GM23338 (cell line): ENCODE data around the gene PLEKHO1. TPM values are rescaled to one million over a fixed set of nuclear protein-coding genes. Genes with fewer than 3 reads are reported as not detected.
A peak's percentile ranks its signal among the peaks of the same experiment; 100 is the strongest.

Source experiments
- ATAC-seq: fragments of 200-7000 bp; cut with Tn5 transposase; 3 replicates; pipeline ENCODE4 v1.9.1; 2020
- DNase-seq: peaks from one replicate; pipeline ENCODE4 v3.0.0-alpha.2; 2015; ENCODE audit warnings: low spot score
- H2AFZ ChIP-seq: fragments of 200-600 bp; sonication (generic); 2 replicates; pipeline ENCODE4 v1.8.0; 2016; ENCODE audit warnings: antibody characterized with exemption, mild to moderate bottlenecking, moderate library complexity
- H3F3A ChIP-seq: fragments of 200-600 bp; sonication (generic); replicated peaks from 2 replicates; pipeline ENCODE4 v1.8.0; 2017; ENCODE audit warnings: antibody characterized with exemption, mixed run types, low read depth
- H3K27ac ChIP-seq: fragments of 200-600 bp; sonication (generic); 2 replicates; pipeline ENCODE4 v1.6.1; 2016; ENCODE audit warnings: low read depth
- H3K27me3 ChIP-seq: fragments of 200-600 bp; sonication (generic); 2 replicates; pipeline ENCODE4 v1.8.0; 2016; ENCODE audit warnings: mild to moderate bottlenecking, mixed run types, moderate library complexity; ENCODE audit not compliant: insufficient read depth
- H3K36me3 ChIP-seq: fragments of 200-600 bp; sonication (generic); 2 replicates; pipeline ENCODE4 v1.8.0; 2016; ENCODE audit warnings: mild to moderate bottlenecking; ENCODE audit not compliant: insufficient read depth
- H3K4me1 ChIP-seq: fragments of 200-600 bp; sonication (generic); 2 replicates; pipeline ENCODE4 v1.8.0; 2016; ENCODE audit warnings: mild to moderate bottlenecking, moderate library complexity; ENCODE audit not compliant: insufficient read depth
- H3K4me2 ChIP-seq: fragments of 200-600 bp; sonication (generic); 2 replicates; pipeline ENCODE4 v1.7.1; 2017; ENCODE audit warnings: mixed run types
- H3K4me3 ChIP-seq: fragments of 200-600 bp; sonication (generic); 2 replicates; pipeline ENCODE4 v1.6.1; 2016; ENCODE audit warnings: mixed run types
- H3K79me2 ChIP-seq: fragments of 200-600 bp; sonication (generic); replicated peaks from 2 replicates; pipeline ENCODE4 v1.8.0; 2017; ENCODE audit warnings: mild to moderate bottlenecking; ENCODE audit not compliant: insufficient read depth
- H3K9me2 ChIP-seq: fragments of 200-600 bp; sonication (generic); 2 replicates; pipeline ENCODE4 v1.8.0; 2017; ENCODE audit not compliant: insufficient read depth
- H4K20me1 ChIP-seq: fragments of 200-600 bp; sonication (generic); replicated peaks from 2 replicates; pipeline ENCODE4 v1.8.0; 2017; ENCODE audit warnings: mild to moderate bottlenecking; ENCODE audit not compliant: insufficient read depth
- H3K27ac Mint-ChIP-seq: 2 replicates; pipeline ENCODE4 v1.8.0; 2020; ENCODE audit warnings: inconsistent platforms, mild to moderate bottlenecking, moderate library complexity, mixed read lengths
- H3K27me3 Mint-ChIP-seq: 3 replicates; pipeline ENCODE4 v1.8.0; 2022; ENCODE audit warnings: low read depth, mild to moderate bottlenecking, moderate library complexity, mixed read lengths, inconsistent platforms; ENCODE audit not compliant: insufficient read depth, poor library complexity
- H3K36me3 Mint-ChIP-seq: 3 replicates; pipeline ENCODE4 v1.8.0; 2021; ENCODE audit warnings: low read depth, mild to moderate bottlenecking, inconsistent platforms, moderate library complexity, mixed read lengths
- H3K4me1 Mint-ChIP-seq: 3 replicates; pipeline ENCODE4 v1.8.0; 2020; ENCODE audit warnings: mild to moderate bottlenecking, inconsistent platforms, mixed read lengths
- H3K4me3 Mint-ChIP-seq: 3 replicates; pipeline ENCODE4 v1.8.0; 2021; ENCODE audit warnings: moderate library complexity, mild to moderate bottlenecking, inconsistent platforms, mixed read lengths
- H3K9me3 Mint-ChIP-seq: 3 replicates; pipeline ENCODE4 v1.8.0; 2020; ENCODE audit warnings: moderate library complexity, mild to moderate bottlenecking, inconsistent platforms, mixed read lengths
- CREB1 ChIP-seq: fragments of 250-450 bp; sonication (Bioruptor Pico); IDR thresholded peaks from 2 replicates; pipeline ENCODE4 v1.5.0; 2020; ENCODE audit warnings: low read depth, mild to moderate bottlenecking, moderate library complexity
- REST ChIP-seq: IDR thresholded peaks from one replicate; pipeline ENCODE4 v1.6.1; 2018; ENCODE audit warnings: antibody characterized with exemption; ENCODE audit not compliant: unreplicated experiment
- polyA plus RNA-seq: library from polyadenylated mRNA; unstranded; fragments of >200 nt; fragmentation: Nextera tagmentation; extraction: Ambion mirVana; gene quantifications from 2 replicates; pipeline ENCODE4 v1.2.1, GENCODE V29; 2016
- total RNA-seq: library from RNA; depleted of rRNA; stranded (reverse); fragments of >200 nt; shearing (Covaris generic); gene quantifications from 2 replicates; pipeline ENCODE4 v1.2.3, GENCODE V29; 2014
- TF ChIP-seq, protein P1 (sequence below): fragments of 250-450 bp; sonication (Bioruptor Pico); IDR thresholded peaks from 2 replicates; pipeline ENCODE4 v1.5.0; 2020; ENCODE audit warnings: mild to moderate bottlenecking, moderate library complexity

PLEKHO1 gene
- total and polyA plus RNA-seq, 2 experiments from 2014 or later = 34.3 to 36.7 TPM

DNA sequence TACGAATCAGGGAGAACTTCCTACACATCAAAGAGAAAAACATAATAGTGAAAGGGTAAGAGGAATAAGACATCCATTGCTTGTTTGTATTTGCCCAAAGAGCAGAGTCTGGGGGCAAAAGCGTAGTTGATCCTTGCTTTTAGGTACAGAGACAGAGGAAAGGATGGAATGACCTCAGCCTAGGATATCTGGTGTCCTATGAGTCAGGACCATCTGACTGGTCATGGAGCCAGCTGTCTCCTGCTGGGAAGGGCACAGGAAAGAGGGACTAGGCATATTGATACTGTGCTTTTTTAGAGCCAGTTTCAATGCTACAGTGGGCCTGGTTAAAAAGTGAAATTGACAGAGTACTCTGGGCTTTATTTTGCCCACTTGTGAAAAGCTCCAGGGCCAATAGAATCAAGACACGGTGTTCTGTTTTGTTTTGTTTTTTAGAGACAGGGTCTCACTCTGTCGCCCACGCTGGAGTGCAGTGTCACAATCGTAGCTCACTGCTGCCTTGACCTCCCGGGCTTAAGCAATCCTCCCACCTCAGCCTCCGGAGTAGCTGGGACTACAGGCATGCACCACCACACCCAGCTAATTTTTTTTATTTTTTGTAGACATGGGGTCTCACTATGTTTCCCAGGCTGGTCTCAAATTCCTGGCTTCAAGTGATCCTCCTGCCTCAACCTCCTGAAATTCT lies 3.2 kb downstream of the PLEKHO1 start:
- Histone ChIP-seq H3K4me3 (no peak overlapping the region), H3K27ac (no peak overlapping the region), H3K4me1 (peaks cover 12% of the 10 kb centered on the region), H3F3A (no peaks in the 10 kb centered on the region; the same call in 1 of the 2 replicates), H3K36me3 (peaks cover 27% of the 10 kb centered on the region), H3K4me2 (no peak overlapping the region), H3K79me2 (peaks cover 16% of the 10 kb centered on the region), H3K9me2 (no peaks in the 10 kb centered on the region), H2AFZ (no peak overlapping the region), H3K27me3 (peaks cover 29% of the 10 kb centered on the region), H4K20me1 (peaks cover 1% of the 10 kb centered on the region; the same call in 1 of the 2 replicates)
- DNase-seq (no peak), ATAC-seq (no peak)
- Mint-ChIP-seq H3K4me1 (peaks cover 23% of the 10 kb centered on the region), H3K27me3 (peaks cover 12% of the 10 kb centered on the region), H3K36me3 (peaks cover 56% of the 10 kb centered on the region), H3K4me3 (peak overlapping the region; percentile 27; the same call in 1 of the 3 replicates), H3K27ac (no peak overlapping the region), H3K9me3 (no peaks in the 10 kb centered on the region)
- TF ChIP-seq REST = no peak
- TF ChIP-seq, protein P1, sequence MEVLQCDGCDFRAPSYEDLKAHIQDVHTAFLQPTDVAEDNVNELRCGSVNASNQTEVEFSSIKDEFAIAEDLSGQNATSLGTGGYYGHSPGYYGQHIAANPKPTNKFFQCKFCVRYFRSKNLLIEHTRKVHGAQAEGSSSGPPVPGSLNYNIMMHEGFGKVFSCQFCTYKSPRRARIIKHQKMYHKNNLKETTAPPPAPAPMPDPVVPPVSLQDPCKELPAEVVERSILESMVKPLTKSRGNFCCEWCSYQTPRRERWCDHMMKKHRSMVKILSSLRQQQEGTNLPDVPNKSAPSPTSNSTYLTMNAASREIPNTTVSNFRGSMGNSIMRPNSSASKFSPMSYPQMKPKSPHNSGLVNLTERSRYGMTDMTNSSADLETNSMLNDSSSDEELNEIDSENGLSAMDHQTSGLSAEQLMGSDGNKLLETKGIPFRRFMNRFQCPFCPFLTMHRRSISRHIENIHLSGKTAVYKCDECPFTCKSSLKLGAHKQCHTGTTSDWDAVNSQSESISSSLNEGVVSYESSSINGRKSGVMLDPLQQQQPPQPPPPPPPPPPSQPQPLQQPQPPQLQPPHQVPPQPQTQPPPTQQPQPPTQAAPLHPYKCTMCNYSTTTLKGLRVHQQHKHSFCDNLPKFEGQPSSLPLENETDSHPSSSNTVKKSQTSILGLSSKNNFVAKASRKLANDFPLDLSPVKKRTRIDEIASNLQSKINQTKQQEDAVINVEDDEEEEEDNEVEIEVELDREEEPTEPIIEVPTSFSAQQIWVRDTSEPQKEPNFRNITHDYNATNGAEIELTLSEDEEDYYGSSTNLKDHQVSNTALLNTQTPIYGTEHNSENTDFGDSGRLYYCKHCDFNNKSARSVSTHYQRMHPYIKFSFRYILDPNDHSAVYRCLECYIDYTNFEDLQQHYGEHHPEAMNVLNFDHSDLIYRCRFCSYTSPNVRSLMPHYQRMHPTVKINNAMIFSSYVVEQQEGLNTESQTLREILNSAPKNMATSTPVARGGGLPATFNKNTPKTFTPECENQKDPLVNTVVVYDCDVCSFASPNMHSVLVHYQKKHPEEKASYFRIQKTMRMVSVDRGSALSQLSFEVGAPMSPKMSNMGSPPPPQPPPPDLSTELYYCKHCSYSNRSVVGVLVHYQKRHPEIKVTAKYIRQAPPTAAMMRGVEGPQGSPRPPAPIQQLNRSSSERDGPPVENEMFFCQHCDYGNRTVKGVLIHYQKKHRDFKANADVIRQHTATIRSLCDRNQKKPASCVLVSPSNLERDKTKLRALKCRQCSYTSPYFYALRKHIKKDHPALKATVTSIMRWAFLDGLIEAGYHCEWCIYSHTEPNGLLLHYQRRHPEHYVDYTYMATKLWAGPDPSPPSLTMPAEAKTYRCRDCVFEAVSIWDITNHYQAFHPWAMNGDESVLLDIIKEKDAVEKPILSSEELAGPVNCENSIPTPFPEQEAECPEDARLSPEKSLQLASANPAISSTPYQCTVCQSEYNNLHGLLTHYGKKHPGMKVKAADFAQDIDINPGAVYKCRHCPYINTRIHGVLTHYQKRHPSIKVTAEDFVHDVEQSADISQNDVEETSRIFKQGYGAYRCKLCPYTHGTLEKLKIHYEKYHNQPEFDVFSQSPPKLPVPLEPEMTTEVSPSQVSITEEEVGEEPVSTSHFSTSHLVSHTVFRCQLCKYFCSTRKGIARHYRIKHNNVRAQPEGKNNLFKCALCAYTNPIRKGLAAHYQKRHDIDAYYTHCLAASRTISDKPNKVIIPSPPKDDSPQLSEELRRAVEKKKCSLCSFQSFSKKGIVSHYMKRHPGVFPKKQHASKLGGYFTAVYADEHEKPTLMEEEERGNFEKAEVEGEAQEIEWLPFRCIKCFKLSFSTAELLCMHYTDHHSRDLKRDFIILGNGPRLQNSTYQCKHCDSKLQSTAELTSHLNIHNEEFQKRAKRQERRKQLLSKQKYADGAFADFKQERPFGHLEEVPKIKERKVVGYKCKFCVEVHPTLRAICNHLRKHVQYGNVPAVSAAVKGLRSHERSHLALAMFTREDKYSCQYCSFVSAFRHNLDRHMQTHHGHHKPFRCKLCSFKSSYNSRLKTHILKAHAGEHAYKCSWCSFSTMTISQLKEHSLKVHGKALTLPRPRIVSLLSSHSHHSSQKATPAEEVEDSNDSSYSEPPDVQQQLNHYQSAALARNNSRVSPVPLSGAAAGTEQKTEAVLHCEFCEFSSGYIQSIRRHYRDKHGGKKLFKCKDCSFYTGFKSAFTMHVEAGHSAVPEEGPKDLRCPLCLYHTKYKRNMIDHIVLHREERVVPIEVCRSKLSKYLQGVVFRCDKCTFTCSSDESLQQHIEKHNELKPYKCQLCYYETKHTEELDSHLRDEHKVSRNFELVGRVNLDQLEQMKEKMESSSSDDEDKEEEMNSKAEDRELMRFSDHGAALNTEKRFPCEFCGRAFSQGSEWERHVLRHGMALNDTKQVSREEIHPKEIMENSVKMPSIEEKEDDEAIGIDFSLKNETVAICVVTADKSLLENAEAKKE (CRISPR knock-in tag) = no peak
- no peak for TF ChIP-seq CREB1 (CRISPR knock-in tag)
